Measurements from ENCODE around the gene GALNTL6.
"Not testable (repeated sequence)": the region's sequence is repeated elsewhere in the genome, so short reads cannot be mapped to it uniquely, and the experiment has no call there.

Gene GALNTL6

GRCh38 chr4:172998527-172999469 is 1185.6 kb downstream of the GALNTL6 start:
- FAIRE-seq: no peak

- no peak for FAIRE-seq
Measured at GRCh38 chr4:173001571-173001970, 1188.4 kb downstream of the GALNTL6 start.

- no peak for FAIRE-seq
Measured at GRCh38 chr4:173002830-173003561, 1189.8 kb downstream of the GALNTL6 start.

GRCh38 chr4:173005912-173006633 is 1192.9 kb downstream of the GALNTL6 start:
- no peak for FAIRE-seq

- no peak for FAIRE-seq
Measured at GRCh38 chr4:173008436-173008835, 1195.2 kb downstream of the GALNTL6 start.

- FAIRE-seq: no peak
Measured at GRCh38 chr4:173009129-173009823, 1196.1 kb downstream of the GALNTL6 start.

GRCh38 chr4:173012608-173013007 is 1199.4 kb downstream of the GALNTL6 start:
- FAIRE-seq: no peak

GRCh38 chr4:173013232-173013930 is 1200.2 kb downstream of the GALNTL6 start:
- no peak for FAIRE-seq

GRCh38 chr4:173014113-173014558 is 1200.9 kb downstream of the GALNTL6 start:
- no peak for FAIRE-seq

GRCh38 chr4:173014836-173015235 is 1201.6 kb downstream of the GALNTL6 start:
- no peak for FAIRE-seq

GRCh38 chr4:173017802-173018201 is 1204.6 kb downstream of the GALNTL6 start:
- no peak for FAIRE-seq

GRCh38 chr4:173018446-173018845 is 1205.2 kb downstream of the GALNTL6 start:
- FAIRE-seq: no peak

GRCh38 chr4:173019664-173020063 is 1206.5 kb downstream of the GALNTL6 start:
- FAIRE-seq: no peak

GRCh38 chr4:173021746-173022573 is 1208.8 kb downstream of the GALNTL6 start:
- FAIRE-seq: not testable (repeated sequence)

- FAIRE-seq: no peak
Measured at GRCh38 chr4:173024203-173024602, 1211.0 kb downstream of the GALNTL6 start.

GRCh38 chr4:173025131-173025530 is 1211.9 kb downstream of the GALNTL6 start:
- peak; percentile 79 for FAIRE-seq

- FAIRE-seq: no peak
Measured at GRCh38 chr4:173037242-173037641, 1224.0 kb downstream of the GALNTL6 start.

- no peak for FAIRE-seq
Measured at GRCh38 chr4:173038192-173038896, 1225.1 kb downstream of the GALNTL6 start.

- FAIRE-seq: no peak
Measured at GRCh38 chr4:173039617-173040577, 1226.7 kb downstream of the GALNTL6 start.
